ENCODE data around the gene PRSS57. TPM values are rescaled to one million over a fixed set of nuclear protein-coding genes. Genes with fewer than 3 reads are reported as not detected.

PRSS57 gene
- total RNA-seq, 1 donor: not detected

DNA sequence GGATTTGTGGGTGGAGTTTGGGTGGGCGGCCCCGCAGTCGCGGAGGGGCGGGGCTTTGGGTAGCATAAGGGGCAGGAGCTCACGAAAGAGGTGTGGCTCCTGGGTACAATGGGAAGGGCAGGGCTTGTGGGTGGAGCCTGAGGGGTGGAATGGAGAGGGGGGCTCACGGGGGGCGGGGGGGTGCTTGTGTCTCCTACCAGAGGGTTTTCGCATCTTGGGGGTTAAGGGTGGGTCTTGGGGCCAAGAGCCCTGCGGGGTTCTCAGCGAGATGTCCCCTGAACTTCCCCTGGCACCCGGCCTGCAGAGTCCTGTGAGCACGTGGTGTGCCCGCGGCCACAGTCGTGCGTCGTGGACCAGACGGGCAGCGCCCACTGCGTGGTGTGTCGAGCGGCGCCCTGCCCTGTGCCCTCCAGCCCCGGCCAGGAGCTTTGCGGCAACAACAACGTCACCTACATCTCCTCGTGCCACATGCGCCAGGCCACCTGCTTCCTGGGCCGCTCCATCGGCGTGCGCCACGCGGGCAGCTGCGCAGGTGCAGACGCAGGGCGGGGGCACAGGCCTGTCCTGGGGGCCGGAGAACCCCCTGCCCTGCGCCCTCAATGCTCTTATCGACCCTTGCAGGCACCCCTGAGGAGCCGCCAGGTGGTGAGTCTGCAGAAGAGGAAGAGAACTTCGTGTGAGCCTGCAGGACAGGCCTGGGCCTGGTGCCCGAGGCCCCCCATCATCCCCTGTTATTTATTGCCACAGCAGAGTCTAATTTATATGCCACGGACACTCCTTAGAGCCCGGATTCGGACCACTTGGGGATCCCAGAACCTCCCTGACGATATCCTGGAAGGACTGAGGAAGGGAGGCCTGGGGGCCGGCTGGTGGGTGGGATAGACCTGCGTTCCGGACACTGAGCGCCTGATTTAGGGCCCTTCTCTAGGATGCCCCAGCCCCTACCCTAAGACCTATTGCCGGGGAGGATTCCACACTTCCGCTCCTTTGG, 13.9 kb downstream of the PRSS57 start:
- Histone ChIP-seq H2AFZ (ENCODE audit: low read length) (no peak overlapping the region), H3K4me1 (ENCODE audit: insufficient read depth, low read length) (peaks cover 12% of the 10 kb centered on the region), H3K27me3 (ENCODE audit: insufficient read depth, low read length) (no peaks in the 10 kb centered on the region), H3K36me3 (ENCODE audit: insufficient read depth, low read length) (no peaks in the 10 kb centered on the region), H3K4me3 (ENCODE audit: insufficient read depth, low read length) (peak overlapping the region; percentile 72), H3K4me2 (ENCODE audit: insufficient read depth, low read length) (peak overlapping the region; percentile 88), H3K79me2 (ENCODE audit: insufficient read depth, low read length) (peaks cover 9% of the 10 kb centered on the region), H3K27ac (ENCODE audit: low read depth, low read length) (peak overlapping the region; percentile 76), H3K9me3 (ENCODE audit: low read depth, low read length) (no peaks in the 10 kb centered on the region), H4K20me1 (ENCODE audit: insufficient read depth, low read length) (peaks cover 12% of the 10 kb centered on the region)
- TF ChIP-seq, protein P1, sequence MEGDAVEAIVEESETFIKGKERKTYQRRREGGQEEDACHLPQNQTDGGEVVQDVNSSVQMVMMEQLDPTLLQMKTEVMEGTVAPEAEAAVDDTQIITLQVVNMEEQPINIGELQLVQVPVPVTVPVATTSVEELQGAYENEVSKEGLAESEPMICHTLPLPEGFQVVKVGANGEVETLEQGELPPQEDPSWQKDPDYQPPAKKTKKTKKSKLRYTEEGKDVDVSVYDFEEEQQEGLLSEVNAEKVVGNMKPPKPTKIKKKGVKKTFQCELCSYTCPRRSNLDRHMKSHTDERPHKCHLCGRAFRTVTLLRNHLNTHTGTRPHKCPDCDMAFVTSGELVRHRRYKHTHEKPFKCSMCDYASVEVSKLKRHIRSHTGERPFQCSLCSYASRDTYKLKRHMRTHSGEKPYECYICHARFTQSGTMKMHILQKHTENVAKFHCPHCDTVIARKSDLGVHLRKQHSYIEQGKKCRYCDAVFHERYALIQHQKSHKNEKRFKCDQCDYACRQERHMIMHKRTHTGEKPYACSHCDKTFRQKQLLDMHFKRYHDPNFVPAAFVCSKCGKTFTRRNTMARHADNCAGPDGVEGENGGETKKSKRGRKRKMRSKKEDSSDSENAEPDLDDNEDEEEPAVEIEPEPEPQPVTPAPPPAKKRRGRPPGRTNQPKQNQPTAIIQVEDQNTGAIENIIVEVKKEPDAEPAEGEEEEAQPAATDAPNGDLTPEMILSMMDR (IDR thresholded peaks at IDR 0.05; ENCODE audit: extremely low read depth, low read depth, low read length): no peak
- peak; percentile 99 for DNase-seq (ENCODE audit: insufficient read length, low spot score, missing footprints)

DNA sequence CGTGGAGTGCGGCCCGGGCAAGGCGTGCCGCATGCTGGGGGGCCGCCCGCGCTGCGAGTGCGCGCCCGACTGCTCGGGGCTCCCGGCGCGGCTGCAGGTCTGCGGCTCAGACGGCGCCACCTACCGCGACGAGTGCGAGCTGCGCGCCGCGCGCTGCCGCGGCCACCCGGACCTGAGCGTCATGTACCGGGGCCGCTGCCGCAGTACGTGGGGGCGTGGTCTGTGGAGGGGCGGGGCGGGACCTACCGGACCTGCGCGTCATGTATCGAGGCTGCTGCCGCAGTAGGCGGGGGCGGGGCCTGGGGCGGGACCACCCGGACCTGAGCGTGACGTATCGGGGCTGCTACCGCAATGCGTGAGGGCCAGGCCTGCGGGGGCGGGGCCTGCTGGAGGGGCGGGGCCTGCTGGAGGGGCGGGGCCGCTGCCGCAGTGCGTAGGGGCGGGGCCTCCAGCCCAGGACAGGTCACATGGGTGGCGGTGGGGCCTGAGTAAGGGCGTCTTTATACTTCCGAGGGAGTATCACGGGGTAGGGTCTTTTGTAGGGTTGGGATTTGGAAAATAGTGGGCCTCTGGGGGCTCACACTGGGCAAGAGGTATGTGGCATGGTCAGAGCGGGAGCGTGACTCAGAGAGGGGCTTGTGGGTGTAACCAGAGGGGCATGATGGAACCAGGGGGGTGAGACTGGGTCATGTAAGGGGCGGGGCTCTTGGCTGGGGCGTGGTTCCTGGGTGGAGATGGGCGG, 14.8 kb downstream of the PRSS57 start:
- H3K4me3 ChIP-seq (ENCODE audit: insufficient read depth, low read length): peak overlapping the region; percentile 83
- peak overlapping the region; percentile 76 for H3K27ac ChIP-seq (ENCODE audit: low read depth, low read length)
- H2AFZ ChIP-seq (ENCODE audit: low read length): peak overlapping the region; percentile 90
- TF ChIP-seq, protein P1 (IDR thresholded peaks at IDR 0.05; ENCODE audit: extremely low read depth, low read depth, low read length): peak; percentile 13
- H3K27me3 ChIP-seq (ENCODE audit: insufficient read depth, low read length): no peaks in the 10 kb centered on the region
- no peaks in the 10 kb centered on the region for H3K9me3 ChIP-seq (ENCODE audit: low read depth, low read length)
- peaks cover 12% of the 10 kb centered on the region for H4K20me1 ChIP-seq (ENCODE audit: insufficient read depth, low read length)
- peak overlapping the region; percentile 88 for H3K4me2 ChIP-seq (ENCODE audit: insufficient read depth, low read length)
- no peaks in the 10 kb centered on the region for H3K36me3 ChIP-seq (ENCODE audit: insufficient read depth, low read length)
- peaks cover 12% of the 10 kb centered on the region for H3K4me1 ChIP-seq (ENCODE audit: insufficient read depth, low read length)
- peak; percentile 100 for DNase-seq (ENCODE audit: insufficient read length, low spot score, missing footprints)
- peaks cover 9% of the 10 kb centered on the region for H3K79me2 ChIP-seq (ENCODE audit: insufficient read depth, low read length)

DNA sequence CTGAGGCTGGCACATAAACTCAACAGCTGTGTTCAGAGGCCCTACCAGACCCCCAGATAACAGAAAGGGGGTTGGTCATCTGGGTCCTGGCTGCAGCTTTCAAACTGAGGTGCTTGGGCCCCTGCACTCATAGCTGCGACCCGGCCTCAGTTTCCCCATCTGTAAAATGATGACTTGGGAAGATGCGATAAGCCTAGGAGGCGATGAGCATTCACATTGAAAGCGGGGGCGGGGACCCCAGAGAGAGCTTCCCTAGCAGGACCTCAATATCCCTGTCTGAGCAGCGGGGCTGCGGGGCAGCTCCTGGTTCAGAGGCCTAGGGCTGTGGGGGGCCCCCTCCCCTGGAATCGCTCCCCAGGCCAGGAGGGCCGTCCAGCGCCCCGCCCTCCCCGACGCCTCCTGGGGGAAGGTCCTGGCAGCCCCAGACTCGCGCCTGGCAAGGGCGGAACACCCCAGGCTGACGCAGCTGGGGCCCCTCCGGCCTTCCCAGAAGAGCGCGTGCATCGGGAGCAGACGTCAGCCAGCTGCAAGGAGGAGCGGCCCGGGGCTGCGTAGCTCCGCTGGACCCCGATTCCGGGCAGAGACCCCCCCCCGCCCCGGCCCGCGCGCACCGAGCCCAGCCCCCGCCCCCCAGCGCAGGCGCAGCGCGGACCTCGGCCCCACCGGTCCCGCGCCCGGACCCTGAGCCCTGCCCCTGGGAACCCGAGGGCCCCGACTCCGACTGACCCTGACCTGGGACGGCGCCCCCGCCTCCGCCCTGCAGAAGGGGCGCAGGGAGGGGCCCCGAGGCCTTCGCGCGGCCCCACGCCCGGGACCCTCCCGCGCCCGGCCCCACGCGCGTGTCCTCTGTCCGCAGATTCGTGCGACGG, 15.6 kb downstream of the PRSS57 start:
- Histone ChIP-seq H3K79me2 (ENCODE audit: insufficient read depth, low read length) (peaks cover 9% of the 10 kb centered on the region), H2AFZ (ENCODE audit: low read length) (peak overlapping the region; percentile 29), H3K36me3 (ENCODE audit: insufficient read depth, low read length) (no peaks in the 10 kb centered on the region), H3K27ac (ENCODE audit: low read depth, low read length) (peak overlapping the region; percentile 70), H3K4me3 (ENCODE audit: insufficient read depth, low read length) (peak overlapping the region; percentile 83), H3K27me3 (ENCODE audit: insufficient read depth, low read length) (no peaks in the 10 kb centered on the region), H3K4me1 (ENCODE audit: insufficient read depth, low read length) (peaks cover 12% of the 10 kb centered on the region), H3K4me2 (ENCODE audit: insufficient read depth, low read length) (peak overlapping the region; percentile 82), H3K9me3 (ENCODE audit: low read depth, low read length) (no peaks in the 10 kb centered on the region), H4K20me1 (ENCODE audit: insufficient read depth, low read length) (peaks cover 12% of the 10 kb centered on the region)
- TF ChIP-seq, protein P1 (IDR thresholded peaks at IDR 0.05; ENCODE audit: extremely low read depth, low read depth, low read length): no peak
- peak; percentile 99 for DNase-seq (ENCODE audit: insufficient read length, low spot score, missing footprints)
